Limb (tissue), 2 donors: ENCODE measurements around the gene SLC39A9.
"Not testable (repeated sequence)": the region's sequence is repeated elsewhere in the genome, so short reads cannot be mapped to it uniquely, and the experiment has no call there.

ENCODE experiments used
- DNase-seq, 2 donors: peaks; one replicate each; pipeline ENCODE4 v3.0.0-alpha.2; 2016; ENCODE audit errors: extremely low spot score in 2 of 2

SLC39A9 gene

GRCh38 chr14:69368381-69368780 is 30.1 kb upstream of the SLC39A9 start:
- no peak for DNase-seq

- no peak for DNase-seq
These were observed 28.4 kb upstream of the SLC39A9 start for GRCh38 chr14:69370061-69370460.

GRCh38 chr14:69372146-69372545 is 26.3 kb upstream of the SLC39A9 start:
- DNase-seq, result no peak

- no peak for DNase-seq
These were observed 25.4 kb upstream of the SLC39A9 start for GRCh38 chr14:69373104-69373503.

- DNase-seq, result no peak
These were observed 24.3 kb upstream of the SLC39A9 start for GRCh38 chr14:69374235-69374634.

- DNase-seq, result no peak
These were observed 23.3 kb upstream of the SLC39A9 start for GRCh38 chr14:69375182-69375581.

GRCh38 chr14:69375722-69376121 is 22.8 kb upstream of the SLC39A9 start:
- no peak for DNase-seq

- no peak for DNase-seq
These were observed 22.1 kb upstream of the SLC39A9 start for GRCh38 chr14:69376439-69376838.

GRCh38 chr14:69378274-69378673 is 20.2 kb upstream of the SLC39A9 start:
- DNase-seq, result no peak

GRCh38 chr14:69387311-69387710 is 11.2 kb upstream of the SLC39A9 start:
- DNase-seq, result no peak

GRCh38 chr14:69391400-69391799 is 7.1 kb upstream of the SLC39A9 start:
- not testable (repeated sequence) for DNase-seq

- no peak for DNase-seq
These were observed 6.0 kb upstream of the SLC39A9 start for GRCh38 chr14:69392481-69392880.

- no peak for DNase-seq
These were observed 2.6 kb upstream of the SLC39A9 start for GRCh38 chr14:69395929-69396328.

GRCh38 chr14:69398818-69399210 is 322 bp downstream of the SLC39A9 start:
- DNase-seq, result no peak

- no peak for DNase-seq
These were observed 1.3 kb downstream of the SLC39A9 start for GRCh38 chr14:69399750-69400149.

- no peak for DNase-seq
These were observed 1.7 kb downstream of the SLC39A9 start for GRCh38 chr14:69400154-69400553.

- no peak for DNase-seq
These were observed 3.3 kb downstream of the SLC39A9 start for GRCh38 chr14:69401841-69402240.

GRCh38 chr14:69404478-69404877 is 6.0 kb downstream of the SLC39A9 start:
- DNase-seq, result no peak

- DNase-seq, result no peak
These were observed 6.4 kb downstream of the SLC39A9 start for GRCh38 chr14:69404883-69405282.

- DNase-seq, result no peak
These were observed 7.3 kb downstream of the SLC39A9 start for GRCh38 chr14:69405762-69406161.

- no peak for DNase-seq
These were observed 10.0 kb downstream of the SLC39A9 start for GRCh38 chr14:69408331-69408960.

GRCh38 chr14:69413483-69413882 is 15.0 kb downstream of the SLC39A9 start:
- DNase-seq, result no peak

- not testable (repeated sequence) for DNase-seq
These were observed 17.6 kb downstream of the SLC39A9 start for GRCh38 chr14:69416087-69416486.

- DNase-seq, result no peak
These were observed 24.8 kb downstream of the SLC39A9 start for GRCh38 chr14:69423279-69423678.
